Activated T-cell treated with anti-CD3 and anti-CD28 coated beads, Interleukin-2, amount 50 U/mL, for 72 hours (primary cell): Measurements from ENCODE around the gene SLC26A8. TPM values are rescaled to one million over a fixed set of nuclear protein-coding genes. Genes with fewer than 3 reads are reported as not detected.
A peak's percentile ranks its signal among the peaks of the same experiment; 100 is the strongest.

Experiments used
- ATAC-seq, 2 donors: fragments of 150-1000 bp; cut with Tn5 transposase; replicated peaks in 1 of 2; 2 replicates each; pipeline ENCODE4 v1.10.0; 2021; ENCODE audit warnings: moderate library complexity in 2 of 2, mild to moderate bottlenecking in 1 of 2
- DNase-seq, 2 donors: peaks; one replicate each; pipeline ENCODE4 v3.0.0; 2021 to 2022; ENCODE audit warnings: mixed read lengths in 1 of 2
- H3K27ac Mint-ChIP-seq: one replicate; pipeline ENCODE4 v1.8.0; 2022; ENCODE audit warnings: mild to moderate bottlenecking, moderate library complexity, mixed read lengths
- H3K27me3 Mint-ChIP-seq: one replicate; pipeline ENCODE4 v1.8.0; 2022; ENCODE audit warnings: low read depth, mixed read lengths
- H3K36me3 Mint-ChIP-seq, 2 donors: one replicate each; pipeline ENCODE4 v1.8.0; 2022; ENCODE audit warnings: mixed read lengths in 2 of 2, mild to moderate bottlenecking in 1 of 2; ENCODE audit not compliant: insufficient read depth in 2 of 2
- H3K4me1 Mint-ChIP-seq: one replicate; pipeline ENCODE4 v1.8.0; 2022; ENCODE audit warnings: low read depth, mixed read lengths
- H3K4me3 Mint-ChIP-seq, 2 donors: one replicate each; pipeline ENCODE4 v1.8.0; 2022; ENCODE audit warnings: mild to moderate bottlenecking in 2 of 2, mixed read lengths in 2 of 2, moderate library complexity in 2 of 2
- H3K9me3 Mint-ChIP-seq, 2 donors: one replicate each; pipeline ENCODE4 v1.8.0; 2022; ENCODE audit warnings: mixed read lengths in 2 of 2
- total RNA-seq, 2 donors: library from RNA; stranded (reverse); gene quantifications; one replicate each; pipeline ENCODE4 v1.2.3, GENCODE V29; 2022

SLC26A8 gene
- total RNA-seq, 2 donors from 2014 or later: 0.44 TPM; not detected in 1

- no peak overlapping the region for H3K4me3 Mint-ChIP-seq
- peaks cover 0 to 14% of the 10 kb centered on the region in 2 donors for H3K36me3 Mint-ChIP-seq
- H3K4me1 Mint-ChIP-seq: peaks cover 40% of the 10 kb centered on the region
- DNase-seq (no peak), ATAC-seq (no peak)
- no peaks in the 10 kb centered on the region for H3K27me3 Mint-ChIP-seq
- H3K27ac Mint-ChIP-seq: no peak overlapping the region
- no peaks in the 10 kb centered on the region for H3K9me3 Mint-ChIP-seq
Observed at GRCh38 chr6:36063318-36064060, 39.0 kb upstream of the SLC26A8 start.

GRCh38 chr6:36062247-36062646 is 37.8 kb upstream of the SLC26A8 start:
- Mint-ChIP-seq H3K4me1 (peaks cover 28% of the 10 kb centered on the region), H3K9me3 (no peaks in the 10 kb centered on the region), H3K4me3 (no peak overlapping the region), H3K27ac (no peak overlapping the region), H3K27me3 (no peaks in the 10 kb centered on the region), H3K36me3 (peaks cover 0 to 12% of the 10 kb centered on the region in 2 donors)
- no peak for DNase-seq
- no peak for ATAC-seq

- H3K27ac Mint-ChIP-seq: no peak overlapping the region
- peaks cover 0 to 15% of the 10 kb centered on the region in 2 donors for H3K36me3 Mint-ChIP-seq
- ATAC-seq (no peak), DNase-seq (no peak)
- H3K27me3 Mint-ChIP-seq: no peaks in the 10 kb centered on the region
- peaks cover 20% of the 10 kb centered on the region for H3K4me1 Mint-ChIP-seq
- no peaks in the 10 kb centered on the region for H3K9me3 Mint-ChIP-seq
- no peak overlapping the region for H3K4me3 Mint-ChIP-seq
Observed at GRCh38 chr6:36061236-36061635, 36.8 kb upstream of the SLC26A8 start.

GRCh38 chr6:36056178-36056577 is 31.7 kb upstream of the SLC26A8 start:
- Mint-ChIP-seq H3K9me3 (no peaks in the 10 kb centered on the region), H3K27ac (peak overlapping the region; percentile 65), H3K27me3 (no peaks in the 10 kb centered on the region), H3K36me3 (peaks cover 0 to 13% of the 10 kb centered on the region in 2 donors), H3K4me3 (no peak overlapping the region), H3K4me1 (no peaks in the 10 kb centered on the region)
- DNase-seq: no peak
- no peak for ATAC-seq

DNA sequence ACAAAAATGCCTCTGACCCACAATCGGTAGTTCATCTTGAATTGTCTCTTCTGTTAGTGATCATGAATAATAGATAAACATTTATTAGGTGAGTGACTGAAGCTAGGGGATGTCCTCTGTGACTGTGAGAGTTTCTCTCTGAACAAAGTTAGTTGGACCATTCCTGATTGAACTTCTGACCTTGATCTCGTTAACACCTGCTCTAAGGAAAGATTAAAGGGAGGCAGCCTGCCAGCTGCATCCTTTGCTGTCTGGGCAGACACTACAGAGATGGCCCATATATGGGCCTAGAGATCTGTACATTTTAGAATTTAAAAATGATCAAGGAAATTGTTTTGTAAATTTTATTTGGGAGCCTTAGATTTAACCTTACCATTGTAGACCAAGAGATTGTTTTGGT is 30.5 kb upstream of the SLC26A8 start:
- no peak for ATAC-seq
- no peak overlapping the region for H3K27ac Mint-ChIP-seq
- no peak overlapping the region for H3K4me3 Mint-ChIP-seq
- H3K27me3 Mint-ChIP-seq: no peaks in the 10 kb centered on the region
- DNase-seq: no peak
- H3K9me3 Mint-ChIP-seq: no peaks in the 10 kb centered on the region
- H3K36me3 Mint-ChIP-seq: peaks cover 0 to 7% of the 10 kb centered on the region in 2 donors
- no peaks in the 10 kb centered on the region for H3K4me1 Mint-ChIP-seq

GRCh38 chr6:36054415-36054814 is 30.0 kb upstream of the SLC26A8 start:
- no peak overlapping the region for H3K4me3 Mint-ChIP-seq
- H3K9me3 Mint-ChIP-seq: no peaks in the 10 kb centered on the region
- peaks cover 0 to 6% of the 10 kb centered on the region in 2 donors for H3K36me3 Mint-ChIP-seq
- DNase-seq: no peak
- H3K27ac Mint-ChIP-seq: no peak overlapping the region
- no peaks in the 10 kb centered on the region for H3K4me1 Mint-ChIP-seq
- ATAC-seq: no peak
- H3K27me3 Mint-ChIP-seq: no peaks in the 10 kb centered on the region

GRCh38 chr6:36053878-36054277 is 29.4 kb upstream of the SLC26A8 start:
- H3K27me3 Mint-ChIP-seq: no peaks in the 10 kb centered on the region
- no peak overlapping the region for H3K4me3 Mint-ChIP-seq
- ATAC-seq (no peak), DNase-seq (no peak)
- peaks cover 0 to 3% of the 10 kb centered on the region in 2 donors for H3K36me3 Mint-ChIP-seq
- no peaks in the 10 kb centered on the region for H3K4me1 Mint-ChIP-seq
- no peaks in the 10 kb centered on the region for H3K9me3 Mint-ChIP-seq
- H3K27ac Mint-ChIP-seq: no peak overlapping the region

DNA sequence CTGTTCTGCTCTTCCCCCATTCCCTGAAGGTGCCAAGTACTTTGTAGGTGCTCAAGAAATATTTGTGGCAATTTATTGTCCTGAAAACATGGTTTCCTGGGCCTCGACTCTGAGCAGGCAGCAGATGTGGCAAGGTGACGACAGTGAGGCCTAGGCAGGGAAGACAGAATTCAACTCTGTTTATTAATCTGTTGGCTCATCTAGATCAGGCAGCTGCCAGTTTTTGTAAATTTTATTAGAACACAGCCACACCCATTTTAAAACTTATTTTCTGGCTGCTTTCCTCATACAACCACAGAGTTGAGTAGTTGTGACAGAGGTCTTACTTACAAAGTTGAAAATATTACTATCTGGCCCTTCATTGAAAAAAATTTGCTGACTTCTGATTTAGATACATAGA is 27.7 kb upstream of the SLC26A8 start:
- Mint-ChIP-seq H3K4me1 (no peaks in the 10 kb centered on the region), H3K4me3 (no peak overlapping the region), H3K27me3 (no peaks in the 10 kb centered on the region), H3K27ac (no peak overlapping the region), H3K36me3 (peaks cover 0 to 3% of the 10 kb centered on the region in 2 donors), H3K9me3 (no peaks in the 10 kb centered on the region)
- DNase-seq (no peak), ATAC-seq (no peak)

DNA sequence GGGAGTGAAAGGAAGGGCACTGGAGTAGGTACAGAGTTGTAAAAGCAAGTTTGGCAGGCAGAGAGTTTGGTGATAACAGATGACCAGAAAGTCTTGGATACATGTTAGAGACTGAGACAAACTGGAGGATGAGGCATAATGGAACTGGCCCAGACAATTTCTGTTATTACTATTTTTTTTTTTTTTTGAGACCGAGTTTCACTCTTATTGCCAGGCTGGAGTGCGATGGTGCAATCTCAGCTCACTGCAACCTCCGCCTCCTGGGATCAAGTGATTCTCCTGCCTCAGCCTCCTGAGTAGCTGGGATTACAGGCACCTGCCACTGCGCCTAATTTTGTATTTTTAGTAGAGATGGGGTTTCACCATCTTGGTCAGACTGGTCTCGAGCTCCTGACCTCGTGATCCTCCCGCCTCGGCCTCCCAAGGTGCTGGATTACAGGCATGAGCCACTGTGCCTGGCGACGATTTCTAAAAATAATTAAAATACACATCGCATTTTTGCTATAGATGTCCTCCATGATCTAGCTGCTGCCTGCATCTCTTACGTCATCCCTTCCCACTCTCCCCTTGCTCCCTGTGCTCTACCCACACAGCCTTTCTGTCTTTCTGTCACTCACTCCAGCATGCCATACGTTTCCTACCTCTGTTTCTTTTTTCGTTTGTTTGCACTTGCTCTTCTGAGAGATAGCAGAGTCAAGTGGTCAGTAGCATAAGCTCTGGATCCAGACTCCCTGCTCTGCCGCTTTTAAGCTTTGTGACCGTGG is 26.7 kb upstream of the SLC26A8 start:
- H3K27ac Mint-ChIP-seq: no peak overlapping the region
- no peaks in the 10 kb centered on the region for H3K4me1 Mint-ChIP-seq
- DNase-seq (no peak), ATAC-seq (no peak)
- H3K36me3 Mint-ChIP-seq: no peaks in the 10 kb centered on the region
- no peaks in the 10 kb centered on the region for H3K9me3 Mint-ChIP-seq
- H3K4me3 Mint-ChIP-seq: no peak overlapping the region
- H3K27me3 Mint-ChIP-seq: no peaks in the 10 kb centered on the region

GRCh38 chr6:36050305-36050704 is 25.9 kb upstream of the SLC26A8 start:
- ATAC-seq: no peak
- Mint-ChIP-seq H3K36me3 (no peaks in the 10 kb centered on the region), H3K27ac (no peak overlapping the region), H3K9me3 (no peaks in the 10 kb centered on the region), H3K4me1 (no peaks in the 10 kb centered on the region), H3K4me3 (no peak overlapping the region), H3K27me3 (no peaks in the 10 kb centered on the region)
- no peak for DNase-seq

GRCh38 chr6:36049582-36049981 is 25.1 kb upstream of the SLC26A8 start:
- Mint-ChIP-seq H3K4me1 (no peaks in the 10 kb centered on the region), H3K27ac (no peak overlapping the region), H3K9me3 (no peaks in the 10 kb centered on the region), H3K4me3 (no peak overlapping the region), H3K27me3 (no peaks in the 10 kb centered on the region), H3K36me3 (no peaks in the 10 kb centered on the region)
- ATAC-seq: no peak
- DNase-seq: no peak

- Mint-ChIP-seq H3K27me3 (no peaks in the 10 kb centered on the region), H3K4me3 (no peak overlapping the region), H3K36me3 (peaks cover 0 to 1% of the 10 kb centered on the region in 2 donors), H3K9me3 (no peaks in the 10 kb centered on the region), H3K4me1 (peaks cover 28% of the 10 kb centered on the region), H3K27ac (no peak overlapping the region)
- DNase-seq (no peak), ATAC-seq (no peak)
Observed at GRCh38 chr6:36042618-36043260, 18.3 kb upstream of the SLC26A8 start.

DNA sequence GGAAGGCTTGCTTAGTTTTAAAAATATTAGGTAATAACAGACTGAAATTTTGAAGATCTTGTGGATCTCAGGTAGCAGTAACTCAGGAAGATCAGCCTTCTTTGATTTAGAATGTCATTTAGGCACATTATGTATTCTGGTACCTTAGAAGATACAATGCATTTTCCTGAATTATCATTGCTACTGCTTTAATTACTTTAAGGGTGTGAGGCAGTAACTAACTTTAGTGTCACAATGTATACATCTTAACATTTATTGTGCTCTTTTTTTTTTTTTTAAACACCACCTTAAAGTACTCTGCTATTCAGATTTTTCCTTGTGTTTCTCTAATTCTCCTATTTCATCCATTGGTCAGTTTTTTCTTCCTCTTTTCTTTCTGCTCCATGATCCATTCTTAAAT is 16.5 kb upstream of the SLC26A8 start:
- DNase-seq: no peak
- Mint-ChIP-seq H3K27me3 (no peaks in the 10 kb centered on the region), H3K27ac (peak overlapping the region; percentile 61), H3K4me1 (peaks cover 35% of the 10 kb centered on the region), H3K36me3 (peaks cover 0 to 5% of the 10 kb centered on the region in 2 donors), H3K4me3 (no peak overlapping the region), H3K9me3 (no peaks in the 10 kb centered on the region)
- no peak for ATAC-seq
